Stimulated activated naive CD8-positive, alpha-beta T cell treated with anti-CD3 and anti-CD28 coated beads, Interleukin-15, Interleukin-2, amounts not matched to agents 100 U/mL and 50 U/mL, for 24 hours (primary cell): ENCODE results near the gene ANKRD27.
"Not testable (repeated sequence)": the region's sequence is repeated elsewhere in the genome, so short reads cannot be mapped to it uniquely, and the experiment has no call there.

Source experiments
- ATAC-seq: fragments of 150-1000 bp; cut with Tn5 transposase; one replicate; pipeline ENCODE4 v1.10.0; 2021
- DNase-seq: peaks from one replicate; pipeline ENCODE4 v3.0.0; 2021

Gene ANKRD27

DNA sequence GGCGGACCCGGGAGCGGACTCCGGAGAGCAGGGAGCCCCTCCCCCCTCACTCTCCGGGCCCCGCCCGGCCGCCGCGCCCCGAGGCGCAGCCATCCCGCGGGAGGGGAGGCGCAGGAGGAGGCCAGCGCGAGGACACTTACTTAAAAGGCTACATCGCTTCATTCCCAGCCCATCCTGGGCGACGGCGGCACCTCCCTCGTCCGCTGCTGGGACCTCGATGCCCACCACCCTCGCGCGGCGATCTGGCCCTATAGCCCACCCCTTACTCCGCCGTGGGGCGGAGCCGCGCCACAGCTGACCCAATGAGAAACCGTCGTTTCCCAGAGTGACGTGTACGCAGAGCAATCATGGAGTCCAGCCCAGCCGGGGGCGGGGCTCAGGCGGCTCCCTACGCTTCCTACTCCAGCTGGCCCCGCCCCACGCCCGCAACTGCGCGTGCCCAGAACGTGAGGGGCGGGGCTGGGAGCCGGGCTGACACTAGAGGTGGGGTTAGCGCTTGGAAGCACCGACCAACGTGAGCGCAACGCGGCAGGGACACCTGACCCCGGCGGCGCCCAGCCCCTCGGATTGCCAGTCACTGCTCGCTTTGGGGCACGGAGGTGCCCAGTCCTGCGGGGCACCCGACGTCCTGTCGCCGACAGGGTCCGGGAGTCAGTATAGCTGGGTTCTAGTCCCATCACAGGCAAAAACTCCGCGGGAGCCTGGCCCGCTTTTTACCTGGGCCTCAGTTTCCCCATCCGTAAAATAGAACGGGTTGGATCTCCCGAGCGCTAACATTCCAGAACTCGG lies at the start of gene ANKRD27:
ANKRD27 (minus strand) TSS at position 250 of the 789 bp plus-strand sequence. CDS start 16,165 bp downstream, outside the sequence.
- ATAC-seq = peak; percentile 98
- peak; percentile 98 for DNase-seq

DNA sequence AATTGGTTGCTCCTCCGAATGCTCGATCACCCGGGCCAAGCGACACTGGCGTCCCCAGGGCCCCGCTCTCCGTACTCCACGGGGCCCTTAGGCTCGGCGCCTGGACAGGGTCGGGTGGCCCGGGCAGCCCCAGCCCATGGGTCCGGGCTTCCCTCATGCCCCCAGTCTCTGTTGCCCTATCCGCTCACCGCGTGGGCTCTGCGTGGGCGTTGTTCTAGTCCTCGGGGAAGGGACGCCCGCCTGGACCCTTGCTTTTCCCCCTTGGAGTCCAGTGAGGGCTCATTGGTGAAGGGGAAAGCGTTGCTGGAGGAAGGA lies 45.9 kb upstream of the ANKRD27 start:
- DNase-seq (no peak), ATAC-seq (peak; percentile 14)

- no peak for DNase-seq
- no peak for ATAC-seq
These were observed 45.4 kb upstream of the ANKRD27 start for GRCh38 chr19:32720216-32720935.

- DNase-seq (no peak), ATAC-seq (no peak)
These were observed 44.7 kb upstream of the ANKRD27 start, which contains the start of gene TDRD12 for GRCh38 chr19:32719611-32720059. Gene TDRD12, plus strand, starts transcription at chr19:32719767. Its CDS starts 306 bp downstream, at chr19:32720073.

DNA sequence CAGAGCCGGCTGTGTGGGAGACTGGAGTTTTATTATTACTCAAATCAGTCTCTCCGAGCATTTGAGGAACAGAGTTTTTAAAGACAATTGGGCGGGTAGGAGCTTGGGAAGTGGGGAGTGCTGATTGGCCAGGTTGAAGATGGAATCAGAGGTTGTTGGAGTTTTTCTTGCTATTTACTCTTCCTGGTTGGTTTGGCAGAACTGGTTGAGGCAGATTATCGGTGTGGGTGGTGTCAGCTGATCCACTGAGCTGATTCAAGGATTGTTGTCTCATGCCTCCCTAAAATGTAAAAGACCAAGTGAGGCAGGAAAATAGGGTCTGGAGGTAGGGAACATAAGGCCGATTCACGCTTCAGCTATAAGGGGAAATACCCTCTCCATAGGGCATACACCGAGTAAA lies 43.3 kb upstream of the ANKRD27 start:
- DNase-seq (no peak), ATAC-seq (no peak)

- no peak for ATAC-seq
- no peak for DNase-seq
These were observed 42.5 kb upstream of the ANKRD27 start for GRCh38 chr19:32717496-32717895.

- ATAC-seq, DNase-seq: not testable (repeated sequence)
These were observed 41.2 kb upstream of the ANKRD27 start for GRCh38 chr19:32716203-32716602.

- ATAC-seq (no peak), DNase-seq (no peak)
These were observed 36.8 kb upstream of the ANKRD27 start for GRCh38 chr19:32711747-32712146.

- DNase-seq = no peak
- ATAC-seq = no peak
These were observed 34.1 kb upstream of the ANKRD27 start for GRCh38 chr19:32709032-32709431.

DNA sequence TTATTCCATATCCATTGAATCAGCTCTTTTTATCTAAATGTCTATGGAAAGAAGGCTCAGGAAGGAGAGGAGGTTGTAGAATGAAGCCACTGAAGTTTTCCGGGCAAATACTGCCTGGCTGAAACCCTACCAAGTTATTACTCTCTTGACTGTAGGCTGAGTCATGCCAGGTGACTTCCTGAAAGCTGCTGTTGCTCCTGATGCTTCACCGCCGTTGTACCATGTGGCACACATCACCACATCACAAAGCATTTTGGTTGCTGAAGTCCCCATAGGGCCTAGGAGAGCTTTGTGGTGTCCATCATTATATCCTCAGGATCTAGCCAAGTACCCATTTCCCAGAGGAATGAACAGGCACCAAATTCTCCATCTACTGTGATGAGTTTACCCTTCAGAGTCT lies 33.5 kb upstream of the ANKRD27 start:
- ATAC-seq = peak; percentile 82

GRCh38 chr19:32704006-32704405 lies 29.0 kb upstream of the ANKRD27 start:
- not testable (repeated sequence) for ATAC-seq, DNase-seq

More for the DNA sequence above, 33.5 kb upstream of the ANKRD27 start:
- DNase-seq = peak; percentile 19

GRCh38 chr19:32702010-32702409 lies 27.0 kb upstream of the ANKRD27 start:
- no peak for ATAC-seq
- no peak for DNase-seq

- not testable (repeated sequence) for DNase-seq
These were observed 25.1 kb upstream of the ANKRD27 start for GRCh38 chr19:32700129-32700528.

GRCh38 chr19:32696771-32697170 lies 21.8 kb upstream of the ANKRD27 start:
- not testable (repeated sequence) for ATAC-seq, DNase-seq

More at GRCh38 chr19:32700129-32700528, 25.1 kb upstream of the ANKRD27 start:
- not testable (repeated sequence) for ATAC-seq

GRCh38 chr19:32695506-32695905 lies 20.5 kb upstream of the ANKRD27 start:
- DNase-seq, ATAC-seq: not testable (repeated sequence)

GRCh38 chr19:32694851-32695250 lies 19.9 kb upstream of the ANKRD27 start:
- not testable (repeated sequence) for ATAC-seq, DNase-seq

DNA sequence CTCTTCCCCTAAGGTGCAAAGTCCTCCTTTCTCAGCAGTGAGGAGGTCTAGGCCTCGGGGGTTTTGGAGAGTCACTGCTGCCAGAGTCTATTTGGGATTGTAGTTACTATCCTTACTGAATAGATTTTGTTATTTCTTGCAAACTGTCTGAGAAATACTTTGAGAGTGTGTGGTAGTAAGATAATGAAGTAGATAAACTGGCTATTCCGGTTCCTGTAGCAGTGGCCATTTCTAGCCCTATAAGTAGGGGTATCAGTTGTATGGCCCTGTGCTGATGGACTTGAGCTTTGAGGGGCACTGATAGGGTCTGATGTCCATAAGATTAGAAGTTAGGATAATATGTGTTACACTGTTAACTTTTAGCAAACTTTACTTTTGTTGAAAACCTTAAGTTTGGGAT lies 19.3 kb upstream of the ANKRD27 start:
- not testable (repeated sequence) for DNase-seq, ATAC-seq

DNA sequence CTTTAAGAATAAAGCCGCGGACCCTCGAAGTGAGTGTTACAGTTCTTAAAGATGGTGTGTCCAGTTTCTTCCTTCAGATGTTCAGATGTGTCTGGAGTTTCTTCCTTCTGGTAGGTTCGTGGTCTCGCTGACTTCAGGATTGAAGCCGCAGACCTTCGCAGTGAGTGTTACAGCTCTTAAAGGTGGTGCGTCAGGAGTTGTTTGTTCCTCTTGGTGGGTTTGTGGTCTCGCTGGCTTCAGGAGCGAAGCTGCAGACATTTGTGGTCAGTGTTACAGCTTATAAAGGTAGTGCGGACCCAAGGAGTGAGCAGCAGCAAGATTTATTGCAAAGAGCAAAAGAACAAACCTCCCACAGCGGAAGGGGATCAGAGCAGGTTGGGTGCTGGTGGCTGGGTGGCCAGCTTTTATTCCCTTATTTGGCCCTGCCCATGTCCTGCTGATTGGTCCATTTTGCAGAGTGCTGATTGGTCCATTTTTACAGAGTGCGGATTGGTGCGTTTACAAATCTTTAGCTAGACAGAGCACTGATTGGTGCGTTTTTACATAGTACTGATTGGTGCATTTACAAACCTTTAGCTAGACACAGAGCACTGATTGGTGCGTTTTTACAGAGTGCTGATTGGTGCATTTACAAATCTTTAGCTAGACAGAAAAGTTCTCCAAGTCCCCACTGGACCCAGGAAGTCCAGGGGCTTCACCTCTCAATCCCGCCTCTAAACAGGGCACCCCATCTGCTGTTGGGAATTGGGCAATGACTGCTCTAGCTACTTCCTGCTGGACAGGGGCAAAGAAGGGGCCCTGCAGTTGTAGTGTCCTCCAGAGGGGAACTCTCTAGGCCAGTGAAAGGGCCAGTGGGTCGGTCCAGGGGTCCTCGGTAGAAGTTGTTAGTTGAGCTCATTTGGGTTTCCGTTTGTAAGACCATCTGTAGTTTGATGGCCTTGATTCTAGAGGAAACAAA lies 18.4 kb upstream of the ANKRD27 start:
- ATAC-seq = peak; percentile 29
- peak; percentile 59 for DNase-seq

- ATAC-seq (no peak), DNase-seq (no peak)
These were observed 17.7 kb upstream of the ANKRD27 start for GRCh38 chr19:32692727-32693061.

DNA sequence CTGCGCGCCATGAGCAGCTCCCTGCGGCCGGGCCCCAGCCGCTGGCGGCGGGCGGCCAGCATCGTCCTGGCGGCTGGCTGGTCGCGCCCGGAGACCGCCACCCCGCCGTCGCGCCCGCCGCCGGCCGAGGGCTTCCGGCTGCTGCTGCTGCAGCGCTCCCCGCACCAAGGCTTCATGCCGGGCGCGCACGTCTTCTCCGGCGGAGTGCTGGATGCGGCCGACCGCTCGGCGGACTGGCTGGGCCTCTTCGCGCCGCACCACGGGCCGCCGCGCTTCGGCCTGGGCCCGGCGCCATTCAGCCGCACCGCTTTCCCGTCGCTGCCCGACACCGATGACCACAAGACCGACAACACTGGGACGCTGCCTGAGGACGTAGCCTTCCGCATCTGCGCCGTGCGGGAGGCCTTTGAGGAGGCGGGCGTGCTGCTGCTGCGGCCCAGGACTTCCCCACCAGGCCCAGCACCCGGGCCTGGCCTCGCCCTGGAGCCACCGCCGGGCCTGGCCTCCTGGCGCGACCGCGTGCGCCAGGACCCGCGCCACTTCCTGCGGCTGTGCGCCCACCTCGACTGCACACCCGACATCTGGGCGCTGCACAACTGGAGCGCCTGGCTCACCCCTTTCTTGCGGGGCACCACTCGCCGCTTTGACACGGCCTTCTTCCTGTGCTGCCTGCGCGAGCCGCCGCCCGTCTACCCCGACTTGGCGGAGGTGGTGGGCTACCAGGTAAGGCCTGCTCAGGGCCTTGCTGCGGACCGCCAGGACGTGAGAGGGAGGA lies 17.2 kb upstream of the ANKRD27 start:
- ATAC-seq (peak; percentile 47), DNase-seq (peak; percentile 63)

DNA sequence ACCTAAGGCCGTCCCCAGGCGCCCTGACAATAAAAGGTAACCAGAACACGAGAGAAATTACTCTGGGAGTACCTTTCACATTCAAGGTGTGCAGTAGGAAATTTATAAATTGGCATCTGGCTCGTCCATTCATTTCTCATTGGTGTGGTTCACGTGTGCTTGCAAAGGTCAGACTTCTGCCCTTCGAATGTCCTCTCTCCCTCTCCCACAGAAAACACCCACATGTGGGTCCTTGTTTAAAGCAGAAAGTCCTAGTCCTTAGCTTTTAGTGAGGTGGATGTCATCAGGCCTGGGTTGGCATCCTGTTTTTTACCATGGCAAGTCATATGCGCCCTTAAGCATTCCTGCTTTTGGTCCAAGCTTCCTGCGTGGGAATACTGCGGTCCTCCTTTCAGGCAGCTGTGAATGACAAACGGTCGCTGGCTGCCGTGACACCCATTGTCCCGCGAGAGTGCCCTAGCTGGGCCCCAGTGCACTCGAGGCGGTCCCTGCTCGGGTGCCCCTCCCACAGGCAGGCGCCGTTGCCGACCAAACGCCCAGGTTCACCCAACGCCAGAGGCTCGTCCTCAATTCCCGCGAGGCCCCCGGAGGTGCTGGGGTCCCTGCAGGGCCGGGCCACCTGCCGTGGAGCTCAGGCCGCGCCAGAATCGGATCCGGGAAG lies 16.4 kb upstream of the ANKRD27 start, which contains the start of gene NUDT19:
NUDT19 (plus strand) TSS at position 531 of the 661 bp plus-strand sequence. CDS start 140 bp downstream, outside the sequence.
- peak; percentile 85 for DNase-seq

More for the DNA sequence above, 16.4 kb upstream of the ANKRD27 start, which contains the start of gene NUDT19:
- ATAC-seq = peak; percentile 85
